VCaP (cell line): Measurements from ENCODE around the gene UPF2.

Experiments used
- H3K27ac ChIP-seq: fragments of 450-650 bp; 2 replicates; pipeline ENCODE4 v1.5.1; 2017
- CTCF ChIP-seq: fragments of 450-650 bp; conservative IDR thresholded peaks from 2 replicates; pipeline ENCODE4 v1.5.1; 2017; ENCODE audit warnings: mild to moderate bottlenecking, moderate library complexity

UPF2 gene

GRCh38 chr10:11875494-11876281, 166.9 kb downstream of the UPF2 start:
- no peak for TF ChIP-seq CTCF

GRCh38 chr10:11874568-11875493, 167.8 kb downstream of the UPF2 start:
- TF ChIP-seq CTCF: no peak
- H3K27ac ChIP-seq: peak overlapping the region; percentile 94

More at GRCh38 chr10:11875494-11876281, 166.9 kb downstream of the UPF2 start:
- H3K27ac ChIP-seq: peak overlapping the region; percentile 94

- TF ChIP-seq CTCF: no peak
- H3K27ac ChIP-seq: no peak overlapping the region
These were observed 171.1 kb downstream of the UPF2 start for GRCh38 chr10:11871466-11871865.

GRCh38 chr10:11870900-11871400, 171.7 kb downstream of the UPF2 start:
- no peak for TF ChIP-seq CTCF
- H3K27ac ChIP-seq: no peak overlapping the region

GRCh38 chr10:11870461-11870780, 172.2 kb downstream of the UPF2 start:
- no peak overlapping the region for H3K27ac ChIP-seq
- TF ChIP-seq CTCF: no peak
